ENCODE results near the gene PRMT9.
A peak's percentile ranks its signal among the peaks of the same experiment; 100 is the strongest.

- peak in 1 of 2 donors; percentile 21 for TF ChIP-seq CTCF (conservative IDR thresholded peaks at IDR 0.05 in 1 of 2, IDR thresholded peaks at IDR 0.05 in 1 of 2; ENCODE audit: extremely low read depth in 1 of 2, insufficient read depth in 1 of 2, low read depth in 1 of 2, low read length in 2 of 2)
- no peak for TF ChIP-seq EZH2 (IDR thresholded peaks at IDR 0.05; ENCODE audit: borderline replicate concordance, low read length)
Observed at GRCh38 chr4:147617173-147617840, 66.7 kb downstream of the PRMT9 start, which contains the start of gene TMEM184C.
